ENCODE data around the gene SORCS2. TPM values are rescaled to one million over a fixed set of nuclear protein-coding genes. Genes with fewer than 3 reads are reported as not detected.
A peak's percentile ranks its signal among the peaks of the same experiment; 100 is the strongest.

Gene SORCS2
- total RNA-seq, 1 experiment from 2014 or later = not detected

- BruUV-seq (replicated peaks) = no TSS peak
- CTCF ChIA-PET = interaction anchor here (0.7 kb wide), 1 partner anchor 396 kb away, joined by 8 read pairs; no protein-coding TSS in a partner anchor
- intact Hi-C loops (cut with micrococcal nuclease; ENCODE audit: unreplicated experiment) = no loop called here
- Mint-ChIP-seq H3K36me3 (ENCODE audit: insufficient read depth, unreplicated experiment) (no peaks in the 10 kb centered on the region), H3K9me3 (ENCODE audit: low read depth, unreplicated experiment) (no peaks in the 10 kb centered on the region), H3K27me3 (ENCODE audit: unreplicated experiment) (peaks cover 58% of the 10 kb centered on the region), H3K27ac (ENCODE audit: unreplicated experiment) (no peak overlapping the region), H3K4me3 (ENCODE audit: low read depth, unreplicated experiment) (no peak overlapping the region), H3K4me1 (ENCODE audit: low read depth, unreplicated experiment) (no peaks in the 10 kb centered on the region)
- TF ChIP-seq, protein P1, sequence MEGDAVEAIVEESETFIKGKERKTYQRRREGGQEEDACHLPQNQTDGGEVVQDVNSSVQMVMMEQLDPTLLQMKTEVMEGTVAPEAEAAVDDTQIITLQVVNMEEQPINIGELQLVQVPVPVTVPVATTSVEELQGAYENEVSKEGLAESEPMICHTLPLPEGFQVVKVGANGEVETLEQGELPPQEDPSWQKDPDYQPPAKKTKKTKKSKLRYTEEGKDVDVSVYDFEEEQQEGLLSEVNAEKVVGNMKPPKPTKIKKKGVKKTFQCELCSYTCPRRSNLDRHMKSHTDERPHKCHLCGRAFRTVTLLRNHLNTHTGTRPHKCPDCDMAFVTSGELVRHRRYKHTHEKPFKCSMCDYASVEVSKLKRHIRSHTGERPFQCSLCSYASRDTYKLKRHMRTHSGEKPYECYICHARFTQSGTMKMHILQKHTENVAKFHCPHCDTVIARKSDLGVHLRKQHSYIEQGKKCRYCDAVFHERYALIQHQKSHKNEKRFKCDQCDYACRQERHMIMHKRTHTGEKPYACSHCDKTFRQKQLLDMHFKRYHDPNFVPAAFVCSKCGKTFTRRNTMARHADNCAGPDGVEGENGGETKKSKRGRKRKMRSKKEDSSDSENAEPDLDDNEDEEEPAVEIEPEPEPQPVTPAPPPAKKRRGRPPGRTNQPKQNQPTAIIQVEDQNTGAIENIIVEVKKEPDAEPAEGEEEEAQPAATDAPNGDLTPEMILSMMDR (IDR thresholded peaks at IDR 0.05; ENCODE audit: unreplicated experiment) = no peak
- DNase-seq = peak; percentile 17
Observed at GRCh38 chr4:7539659-7540058, 347.3 kb downstream of the SORCS2 start.

DNA sequence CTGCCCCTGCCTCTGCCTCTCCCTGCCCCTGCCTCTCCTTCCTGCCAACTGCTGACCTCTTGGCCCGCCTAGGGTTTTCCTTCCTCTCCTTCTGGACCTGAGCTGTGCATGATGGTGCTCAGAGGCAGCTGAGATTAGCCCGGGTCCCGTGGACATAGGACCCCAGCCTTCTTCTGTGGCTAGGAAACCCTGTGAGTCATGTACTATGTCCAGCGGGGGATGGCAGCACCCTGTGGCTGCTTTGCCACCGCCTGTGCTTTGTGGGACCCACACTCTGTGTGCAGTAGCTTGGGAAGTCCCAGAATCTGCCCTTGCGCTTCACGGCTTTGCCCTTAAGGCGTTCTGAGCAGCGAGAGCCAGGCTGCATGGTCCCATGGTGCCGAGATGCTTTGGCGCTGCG lies 347.9 kb downstream of the SORCS2 start:
- intact Hi-C loops (cut with micrococcal nuclease; ENCODE audit: unreplicated experiment) = no loop called here
- H3K36me3 Mint-ChIP-seq (ENCODE audit: insufficient read depth, unreplicated experiment) = no peaks in the 10 kb centered on the region
- no peaks in the 10 kb centered on the region for H3K4me1 Mint-ChIP-seq (ENCODE audit: low read depth, unreplicated experiment)
- H3K4me3 Mint-ChIP-seq (ENCODE audit: low read depth, unreplicated experiment) = no peak overlapping the region
- H3K9me3 Mint-ChIP-seq (ENCODE audit: low read depth, unreplicated experiment) = no peaks in the 10 kb centered on the region
- no peak overlapping the region for H3K27ac Mint-ChIP-seq (ENCODE audit: unreplicated experiment)
- DNase-seq = no peak
- H3K27me3 Mint-ChIP-seq (ENCODE audit: unreplicated experiment) = peaks cover 54% of the 10 kb centered on the region
- BruUV-seq (replicated peaks) = no TSS peak
- CTCF ChIA-PET = no interaction called here
- TF ChIP-seq, protein P1 (IDR thresholded peaks at IDR 0.05; ENCODE audit: unreplicated experiment) = no peak

GRCh38 chr4:7540654-7541413 lies 348.5 kb downstream of the SORCS2 start:
- intact Hi-C loops (cut with micrococcal nuclease; ENCODE audit: unreplicated experiment) = no loop called here
- no TSS peak for BruUV-seq (replicated peaks)
- H3K27ac Mint-ChIP-seq (ENCODE audit: unreplicated experiment) = no peak overlapping the region

DNA sequence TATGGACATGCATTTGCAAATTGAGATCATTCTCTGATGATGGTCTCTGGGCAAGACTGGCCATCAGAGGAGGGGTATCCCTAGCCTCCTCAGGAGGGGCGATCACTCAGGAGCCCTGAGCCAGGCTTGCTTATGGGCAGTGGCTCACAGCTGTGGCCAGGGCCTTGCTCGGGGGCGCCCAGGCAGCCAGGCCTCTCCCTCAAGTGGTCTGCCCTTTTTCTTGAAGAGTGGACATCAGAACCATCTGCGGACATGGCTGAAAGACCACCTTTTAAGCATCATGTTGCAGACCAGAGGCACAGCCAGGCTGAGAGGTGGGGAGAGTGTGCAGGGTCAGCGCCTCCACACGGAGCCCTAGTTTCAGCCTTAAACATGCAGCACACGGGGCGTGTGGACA lies 349.1 kb downstream of the SORCS2 start:
- no peak for DNase-seq
- intact Hi-C loops (cut with micrococcal nuclease; ENCODE audit: unreplicated experiment) = no loop called here
- BruUV-seq (replicated peaks) = no TSS peak
- Mint-ChIP-seq H3K4me1 (ENCODE audit: low read depth, unreplicated experiment) (no peaks in the 10 kb centered on the region), H3K36me3 (ENCODE audit: insufficient read depth, unreplicated experiment) (no peaks in the 10 kb centered on the region), H3K27ac (ENCODE audit: unreplicated experiment) (no peak overlapping the region), H3K4me3 (ENCODE audit: low read depth, unreplicated experiment) (no peak overlapping the region), H3K9me3 (ENCODE audit: low read depth, unreplicated experiment) (no peaks in the 10 kb centered on the region), H3K27me3 (ENCODE audit: unreplicated experiment) (peaks cover 45% of the 10 kb centered on the region)
- TF ChIP-seq, protein P1 (IDR thresholded peaks at IDR 0.05; ENCODE audit: unreplicated experiment) = no peak
- CTCF ChIA-PET = no interaction called here

More at GRCh38 chr4:7540654-7541413, 348.5 kb downstream of the SORCS2 start:
- CTCF ChIA-PET = no interaction called here
- Mint-ChIP-seq H3K9me3 (ENCODE audit: low read depth, unreplicated experiment) (no peaks in the 10 kb centered on the region), H3K27me3 (ENCODE audit: unreplicated experiment) (peaks cover 48% of the 10 kb centered on the region), H3K36me3 (ENCODE audit: insufficient read depth, unreplicated experiment) (no peaks in the 10 kb centered on the region), H3K4me3 (ENCODE audit: low read depth, unreplicated experiment) (no peak overlapping the region), H3K4me1 (ENCODE audit: low read depth, unreplicated experiment) (no peaks in the 10 kb centered on the region)
- TF ChIP-seq, protein P1 (IDR thresholded peaks at IDR 0.05; ENCODE audit: unreplicated experiment) = no peak
- no peak for DNase-seq
